GM18951 (cell line): ENCODE data around the gene CCDC33.

Experiments used
- POLR2A ChIP-seq: IDR thresholded peaks from 4 replicates; pipeline ENCODE4 v1.6.1; 2011; ENCODE audit warnings: mild to moderate bottlenecking; ENCODE audit not compliant: insufficient read length, insufficient read depth; ENCODE audit errors: extremely low read depth
- in situ Hi-C: fragments of 300-500 bp; cut with MboI; formaldehyde crosslinking; loops from one replicate; pipeline ENCODE4 v1.12.0; 2022; ENCODE audit warnings: low sequenced_read_pairs, mixed read lengths, inconsistent platforms; ENCODE audit not compliant: unreplicated experiment

Gene CCDC33

DNA sequence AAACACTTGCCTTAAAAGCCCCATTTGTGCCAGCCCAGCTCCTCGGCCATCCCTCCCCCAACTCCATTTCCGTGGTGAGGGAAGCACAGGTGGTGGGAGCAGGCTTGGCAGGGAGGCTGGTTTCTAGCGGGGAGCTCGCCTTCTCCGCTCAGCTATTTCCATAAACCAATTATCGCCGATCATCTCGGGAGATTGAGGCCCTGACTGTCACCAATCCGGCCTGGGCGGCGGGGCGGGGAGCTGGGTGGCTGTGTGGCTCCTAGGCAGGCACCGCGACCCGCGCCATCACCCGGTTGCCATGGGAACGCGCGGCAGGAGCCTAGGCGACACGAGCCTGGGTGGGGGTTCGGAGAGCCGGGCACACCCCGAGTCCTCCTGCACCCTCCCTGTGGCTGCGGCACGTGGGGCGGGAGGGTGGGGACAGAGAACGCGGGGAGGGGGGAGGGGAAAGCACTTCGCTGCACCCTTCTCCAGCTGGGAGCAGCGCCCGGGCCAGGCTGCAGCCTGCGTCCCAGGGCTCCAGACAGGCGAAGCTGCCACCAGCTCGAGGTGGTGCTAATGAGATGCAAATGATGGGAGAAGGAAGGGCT, 9.3 kb downstream of the CCDC33 start:
- in situ Hi-C loops, result no loop called here
- TF ChIP-seq POLR2A, result no peak

DNA sequence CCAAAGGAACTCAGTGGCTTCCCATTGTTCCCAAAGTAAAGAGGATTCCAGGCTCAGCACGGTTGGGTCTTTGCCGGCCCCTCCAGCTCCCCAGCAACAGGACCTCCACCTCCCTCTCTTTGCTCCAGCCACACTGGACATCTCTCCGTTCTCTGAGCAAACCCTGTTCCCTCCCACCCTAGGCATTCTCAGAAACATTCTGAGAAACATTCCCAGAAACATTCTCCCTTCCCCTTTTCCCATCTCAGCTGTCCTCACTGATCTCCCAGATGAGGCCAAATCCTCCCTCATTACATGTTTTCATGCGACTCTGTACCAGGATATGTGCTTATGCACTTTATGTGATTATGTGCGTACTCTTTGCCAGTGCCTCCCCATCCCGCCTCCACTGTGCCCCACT, 14.1 kb downstream of the CCDC33 start:
- no peak for TF ChIP-seq POLR2A
- in situ Hi-C loops, result no loop called here

DNA sequence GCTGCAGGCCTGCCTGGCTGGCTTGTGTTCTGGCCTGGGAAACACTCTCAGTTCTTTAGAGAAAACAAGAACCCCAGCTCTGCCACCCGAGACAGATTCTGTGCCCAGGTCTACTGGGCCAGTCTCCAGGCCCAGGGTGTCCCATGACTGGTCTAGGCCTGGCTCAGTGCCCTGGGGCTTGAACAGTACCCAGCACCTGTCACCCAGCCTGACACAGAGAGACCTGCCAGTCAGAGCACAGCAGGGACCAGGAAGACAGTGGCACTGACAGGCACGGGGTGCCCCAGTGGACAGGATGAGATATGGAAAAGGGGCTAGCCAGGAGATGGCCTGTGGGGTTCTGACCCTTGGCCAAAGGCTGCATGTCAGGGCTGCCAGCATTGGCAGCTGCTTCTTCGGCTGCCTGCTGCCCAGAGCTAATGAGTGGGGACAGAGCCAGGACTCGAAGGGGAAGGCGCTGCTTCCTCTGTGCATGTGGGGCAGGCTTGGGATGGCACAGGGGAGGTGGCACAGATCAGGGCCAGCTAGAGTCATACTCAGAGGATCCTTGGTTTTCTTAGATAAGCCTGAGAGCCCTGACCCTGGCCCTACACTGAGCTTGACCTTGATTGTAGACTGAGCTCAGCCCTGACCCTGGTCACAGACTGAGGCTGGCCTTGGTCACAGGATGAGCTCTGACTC, 15.1 kb downstream of the CCDC33 start:
- no peak for TF ChIP-seq POLR2A
- in situ Hi-C loops, result no loop called here

DNA sequence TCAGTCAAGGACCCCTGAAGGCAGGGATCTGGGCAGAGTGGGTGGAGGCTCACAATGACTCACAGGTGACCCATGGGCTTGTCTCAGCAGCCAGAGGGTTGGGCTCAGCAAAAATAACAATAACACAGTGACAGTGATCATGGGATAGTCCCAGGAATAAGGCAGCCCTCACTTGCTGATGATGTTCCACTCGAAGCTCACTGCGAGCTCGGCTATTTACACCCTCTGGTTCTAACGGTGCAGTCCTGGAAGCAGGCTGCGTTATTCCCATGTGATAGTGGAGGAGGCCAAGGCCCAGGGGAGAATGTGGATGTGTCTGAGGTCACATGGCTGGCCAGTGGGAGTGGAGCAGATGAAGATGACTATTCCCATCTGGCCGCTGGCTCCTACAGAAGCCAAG, 16.2 kb downstream of the CCDC33 start:
- in situ Hi-C loops, result no loop called here
- TF ChIP-seq POLR2A, result no peak

DNA sequence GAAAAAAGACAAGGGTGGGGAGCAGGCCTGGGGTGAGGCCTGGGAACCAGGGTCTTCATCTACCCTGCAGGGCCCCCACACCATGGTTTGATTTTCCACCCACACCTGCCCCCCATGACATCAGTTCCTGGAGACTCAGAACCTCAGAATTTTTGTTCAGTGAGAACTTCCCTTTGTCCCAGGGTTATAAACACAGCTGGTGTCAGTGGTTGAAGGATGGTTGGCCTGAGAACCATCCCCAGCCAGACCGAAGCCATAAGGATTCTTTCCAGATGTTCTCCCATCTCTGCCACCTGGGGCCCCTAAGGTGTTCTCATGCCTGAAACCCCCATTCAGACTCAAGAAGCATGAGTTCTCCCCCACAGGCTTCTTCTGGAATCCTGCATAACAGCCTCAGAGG, 16.6 kb downstream of the CCDC33 start:
- in situ Hi-C loops, result no loop called here
- no peak for TF ChIP-seq POLR2A

DNA sequence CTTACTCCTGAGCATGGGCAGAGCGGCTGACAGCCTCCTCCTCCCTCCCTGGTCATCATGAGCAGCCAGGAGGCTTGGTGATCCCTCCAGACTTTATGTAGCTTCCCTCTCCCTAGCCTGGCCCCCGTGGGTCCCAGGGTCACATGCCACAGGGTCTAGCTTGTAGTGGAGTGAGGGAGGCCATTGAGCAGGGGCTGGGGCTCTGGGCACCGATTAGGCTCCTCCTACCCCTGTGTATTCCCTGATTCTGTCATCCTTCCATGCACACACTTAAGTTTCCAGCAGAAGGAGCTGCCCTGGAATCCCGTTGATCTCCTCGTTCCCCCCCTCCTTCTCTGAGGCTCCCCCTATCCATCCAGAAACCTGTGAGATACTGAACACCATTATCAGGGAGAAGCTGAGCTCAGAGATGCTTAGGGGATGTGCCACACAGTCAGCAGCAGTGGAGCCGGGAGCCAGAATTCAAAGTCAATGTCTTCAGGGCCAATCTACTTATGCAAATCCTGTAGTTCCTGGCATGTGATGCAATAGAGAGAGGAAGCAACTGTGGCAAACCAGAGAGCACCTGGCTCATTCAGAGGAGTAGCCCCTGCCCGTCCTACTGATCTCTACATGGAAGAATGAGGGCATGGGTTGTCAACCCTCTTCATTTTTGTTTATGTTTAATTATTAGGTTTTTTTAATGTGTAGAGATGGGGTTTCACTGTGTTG, 17.2 kb downstream of the CCDC33 start:
- in situ Hi-C loops, result no loop called here
- TF ChIP-seq POLR2A, result no peak

DNA sequence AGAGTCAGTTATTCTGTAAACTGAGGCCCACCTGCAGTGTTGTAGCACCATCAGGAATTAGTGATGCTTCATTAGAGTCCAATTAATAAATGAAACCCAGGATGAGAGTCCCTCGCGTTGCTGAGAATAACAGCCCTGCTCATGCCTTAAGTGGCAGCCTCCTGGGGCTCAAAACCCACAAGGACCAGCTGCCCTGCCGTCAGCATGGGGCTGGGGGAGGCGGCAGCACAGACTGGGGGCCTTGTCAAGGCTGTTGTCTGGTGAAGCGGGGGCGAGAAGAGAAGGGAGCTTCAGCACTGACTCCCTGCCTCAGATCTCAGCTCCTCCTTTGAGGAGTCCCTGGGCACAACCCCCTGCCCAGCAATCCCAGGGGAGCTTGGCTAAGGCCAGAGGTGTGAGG, 21.0 kb downstream of the CCDC33 start:
- in situ Hi-C loops, result no loop called here
- TF ChIP-seq POLR2A, result no peak

DNA sequence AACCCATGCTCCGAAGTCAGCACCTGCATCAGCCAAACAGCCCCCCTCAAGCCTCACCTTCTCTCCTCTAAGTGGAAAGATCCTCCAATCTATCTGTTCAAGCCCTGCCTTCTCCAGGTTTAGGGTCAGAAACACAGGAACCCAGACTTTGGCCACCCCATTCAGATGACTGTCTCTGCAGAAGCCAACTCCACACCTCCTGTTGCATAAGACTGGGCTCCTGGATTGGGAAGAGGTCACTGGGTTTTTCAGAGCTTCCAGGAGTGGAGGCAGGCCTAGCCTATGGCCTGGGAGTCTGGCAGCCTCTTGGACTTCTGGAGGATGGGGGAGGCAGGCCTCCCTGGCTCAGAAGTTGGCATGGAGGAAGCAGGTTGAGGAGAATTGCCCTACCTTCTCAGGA, 21.5 kb downstream of the CCDC33 start:
- in situ Hi-C loops, result no loop called here
- no peak for TF ChIP-seq POLR2A

DNA sequence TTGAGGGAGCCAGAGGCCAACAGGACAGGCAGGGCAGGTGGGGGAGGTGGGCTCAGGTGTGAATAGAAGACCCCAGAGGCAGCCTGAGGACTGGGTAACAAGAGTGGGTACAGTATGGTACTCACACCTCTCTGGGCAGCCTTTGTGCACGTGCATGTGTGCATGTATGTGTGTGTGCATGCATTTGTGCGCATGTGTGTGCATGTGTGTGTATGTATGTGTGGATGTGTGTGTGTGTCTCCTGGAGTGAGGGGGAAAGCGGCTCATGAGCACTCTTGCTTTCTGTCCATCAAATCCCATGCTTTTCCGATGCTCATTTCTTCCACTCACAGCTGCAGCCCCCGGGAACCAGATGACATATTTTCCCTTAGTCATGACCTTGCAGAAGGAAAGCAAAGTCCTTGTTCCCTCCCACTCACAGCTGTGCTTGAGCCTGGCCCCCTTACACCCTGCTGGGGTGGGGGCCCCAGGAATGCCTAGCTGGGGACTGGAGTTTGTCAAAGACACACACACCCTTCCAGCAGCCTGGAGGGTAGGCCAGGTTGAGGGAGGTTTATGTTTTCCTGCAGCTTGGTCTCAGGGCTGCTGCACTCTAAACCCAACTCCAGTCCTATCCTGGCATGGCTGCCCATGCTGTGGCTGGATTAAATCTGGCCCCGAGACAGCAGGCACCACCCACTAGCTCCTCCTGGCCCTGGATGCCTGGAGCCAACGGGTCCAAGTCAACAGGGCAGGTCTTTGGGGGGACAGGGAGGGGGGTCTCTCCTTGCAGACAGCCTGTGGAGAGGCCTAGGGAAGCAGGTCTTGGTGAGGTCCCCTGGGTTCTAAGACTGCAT, 22.5 kb downstream of the CCDC33 start:
- in situ Hi-C loops, result no loop called here
- TF ChIP-seq POLR2A, result no peak

DNA sequence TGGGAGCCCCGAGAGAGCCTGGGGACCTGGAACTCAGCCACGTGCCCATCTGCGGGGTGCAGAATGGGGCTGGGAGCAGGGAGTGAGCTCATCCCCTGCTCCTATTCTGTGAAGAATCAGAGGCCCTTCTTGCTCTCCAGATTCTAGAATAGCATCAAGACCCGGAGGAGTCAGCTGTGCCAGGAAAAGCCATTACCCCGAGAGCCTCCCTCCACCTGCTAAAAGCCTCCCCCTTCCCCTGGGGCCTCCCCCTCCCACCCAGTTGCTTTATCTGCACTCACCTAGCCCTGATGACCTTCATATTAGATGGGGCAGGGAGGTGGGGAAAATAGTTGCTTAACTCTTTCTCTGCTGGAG, 23.1 kb downstream of the CCDC33 start:
- in situ Hi-C loops, result no loop called here
- no peak for TF ChIP-seq POLR2A

DNA sequence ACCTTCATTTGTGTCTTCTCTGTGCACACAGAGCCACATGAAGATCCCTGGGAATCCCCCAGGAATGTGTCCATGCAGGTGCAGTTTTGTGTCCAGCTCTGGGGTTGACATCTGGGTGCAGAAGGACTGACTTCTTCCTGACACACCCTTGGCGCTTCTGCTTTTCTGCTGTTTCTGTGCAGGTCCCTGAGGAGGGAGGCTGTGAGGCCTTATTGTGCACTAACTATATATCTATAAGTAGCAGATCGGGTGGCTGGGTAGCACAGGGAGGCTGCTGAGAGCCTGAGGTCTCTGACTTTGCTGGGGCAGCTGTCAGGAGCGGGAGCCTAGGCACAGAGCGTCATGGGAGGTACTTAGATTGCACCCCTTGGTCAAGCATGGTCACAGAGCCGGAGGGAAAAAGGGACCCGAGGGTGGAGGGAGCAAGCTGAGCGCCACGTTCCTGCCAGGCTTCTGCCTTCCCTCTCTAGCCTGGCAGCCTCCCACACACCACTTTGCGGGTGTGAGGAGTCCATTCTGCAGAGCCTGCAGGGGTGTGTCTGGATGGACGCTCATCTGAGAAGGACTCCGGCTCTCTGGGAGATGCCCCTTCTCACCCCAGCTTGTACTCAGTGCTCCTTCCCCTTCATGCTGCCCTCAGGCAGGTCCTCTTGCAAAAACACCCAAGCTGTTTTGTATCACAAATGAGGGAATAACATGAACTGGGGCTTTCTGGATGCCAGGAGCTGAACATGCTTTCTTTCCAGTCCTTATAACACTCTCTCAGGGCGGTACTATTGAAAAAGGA, 23.9 kb downstream of the CCDC33 start:
- in situ Hi-C loops, result no loop called here
- no peak for TF ChIP-seq POLR2A

DNA sequence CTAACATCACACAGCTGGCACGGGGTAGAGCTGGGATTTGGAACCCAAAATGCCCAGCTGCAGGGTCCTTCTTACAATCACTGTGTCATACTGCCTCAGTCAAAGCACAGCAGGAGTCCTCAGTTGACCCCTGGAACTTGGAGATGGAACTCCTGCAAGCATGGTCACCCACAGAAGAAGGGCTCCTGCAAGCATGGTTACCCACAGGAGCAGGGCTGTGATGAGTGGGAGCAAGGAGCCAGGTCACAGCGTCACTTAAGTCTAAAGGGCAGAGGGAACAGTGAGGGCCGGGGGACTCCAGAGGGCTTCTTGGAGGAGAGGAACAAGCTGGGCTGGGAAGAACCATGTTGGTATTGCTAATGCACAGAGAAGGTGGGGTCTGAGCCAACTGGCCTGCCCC, 24.9 kb downstream of the CCDC33 start:
- in situ Hi-C loops, result no loop called here
- TF ChIP-seq POLR2A, result no peak

DNA sequence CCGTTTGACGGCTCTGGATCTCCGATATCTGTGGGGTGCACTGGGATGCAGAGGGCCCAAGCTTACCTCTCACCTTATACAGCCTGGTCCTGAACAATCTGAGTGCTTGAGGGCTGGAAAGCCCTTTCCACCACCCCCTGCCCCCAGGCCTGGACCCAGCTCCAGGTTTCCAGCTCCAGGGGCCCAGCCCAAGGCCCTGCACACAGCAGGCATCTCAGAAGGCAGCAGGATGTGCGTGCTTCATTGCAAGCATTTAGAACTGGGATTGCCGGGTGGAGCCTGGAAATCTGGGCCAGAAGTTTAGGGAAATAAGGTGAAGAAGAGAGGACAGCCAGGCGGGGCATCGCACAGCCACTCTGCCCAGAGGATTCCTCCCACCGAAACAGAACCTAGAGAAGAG, 25.6 kb downstream of the CCDC33 start:
- TF ChIP-seq POLR2A, result no peak
- in situ Hi-C loops, result no loop called here

DNA sequence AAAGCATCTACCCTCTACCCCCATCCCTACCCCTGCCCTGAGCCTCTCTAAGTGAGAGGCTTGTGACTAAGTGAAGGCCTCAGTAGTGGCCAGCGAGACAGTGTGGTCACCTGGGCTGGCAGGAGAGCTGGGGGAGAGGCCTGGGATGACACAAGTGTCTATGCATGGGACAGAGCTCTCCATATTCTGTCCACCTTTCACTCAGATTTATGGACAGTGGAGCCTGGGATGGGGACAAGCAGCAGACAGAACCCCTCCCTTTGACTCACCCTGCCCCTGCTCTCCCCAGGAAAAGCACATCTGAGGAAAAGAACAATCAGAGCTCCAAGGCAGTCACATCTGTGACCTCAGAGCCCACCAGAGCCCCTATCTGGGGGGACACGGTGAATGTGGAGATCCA, 26.0 kb downstream of the CCDC33 start:
- in situ Hi-C loops, result no loop called here
- no peak for TF ChIP-seq POLR2A
